Astrocyte (in vitro differentiated cells and primary cell): ENCODE results near the gene FAM53B.

Experiments
- CTCF ChIP-seq: IDR thresholded peaks from 2 replicates; pipeline ENCODE4 v1.5.1; 2011; ENCODE audit warnings: low read depth, mild to moderate bottlenecking, inconsistent platforms, low read length, moderate library complexity; ENCODE audit not compliant: insufficient read depth
- EZH2 ChIP-seq: IDR thresholded peaks from 2 replicates; pipeline ENCODE4 v1.6.1; 2012; ENCODE audit warnings: mild to moderate bottlenecking, low read length, inconsistent platforms; ENCODE audit not compliant: insufficient read depth

GRCh38 chr10:124602646-124603365 is 141.4 kb downstream of the FAM53B start:
- TF ChIP-seq CTCF: no peak
- TF ChIP-seq EZH2: no peak
